CD4-positive, alpha-beta T cell (primary cell): Measurements from ENCODE around the gene DGKK. TPM values are rescaled to one million over a fixed set of nuclear protein-coding genes. Genes with fewer than 3 reads are reported as not detected.

Experiments used
- ATAC-seq: fragments of 200-7000 bp; cut with Tn5 transposase; one replicate; pipeline ENCODE4 v1.10.0; 2022; ENCODE audit warnings: mild to moderate bottlenecking; ENCODE audit not compliant: poor library complexity
- CTCF ChIA-PET: fragments of 350-600 bp; sonication (Branson Sonifier 250); formaldehyde crosslinking; loops from one replicate; lab custom pipeline; 2021; ENCODE audit warnings: antibody characterized with exemption, inconsistent platforms; lab: Charles Lee
- POLR2A ChIA-PET: fragments of 350-600 bp; sonication (Branson Sonifier 250); formaldehyde crosslinking; loops from one replicate; lab custom pipeline; 2021; ENCODE audit warnings: antibody characterized with exemption, inconsistent platforms; lab: Charles Lee
- DNase-seq, 14 experiments: peaks; one replicate each; pipeline ENCODE4 v3.0.0-alpha.2; 2013 to 2020; ENCODE audit warnings: mixed read lengths in 2 of 14
- H3K27ac ChIP-seq, 2 donors: one replicate each; pipeline versions ENCODE4 v1.5.1 to v1.7.0; 2013; ENCODE audit warnings: low read length in 2 of 2, low read depth in 1 of 2, mild to moderate bottlenecking in 1 of 2
- H3K27me3 ChIP-seq, 2 experiments: 1 replicate in 1 of 2; 2 replicates in 1 of 2; pipeline versions ENCODE4 v1.6.1 to v1.7.0; 2013; ENCODE audit warnings: low read length in 2 of 2, control low read depth in 1 of 2, mild to moderate bottlenecking in 1 of 2, moderate library complexity in 1 of 2; ENCODE audit not compliant: insufficient read depth in 2 of 2, control insufficient read depth in 1 of 2
- H3K36me3 ChIP-seq: one replicate; pipeline ENCODE4 v1.6.1; 2013; ENCODE audit warnings: low read length, control low read depth; ENCODE audit not compliant: insufficient read depth
- H3K4me1 ChIP-seq: one replicate; pipeline ENCODE4 v1.6.1; 2013; ENCODE audit warnings: low read length, control low read depth; ENCODE audit not compliant: insufficient read depth
- H3K4me3 ChIP-seq: one replicate; pipeline ENCODE4 v1.5.1; 2013; ENCODE audit warnings: mild to moderate bottlenecking, low read length, moderate library complexity
- H3K9me3 ChIP-seq, 2 experiments: 1 replicate in 1 of 2; 2 replicates in 1 of 2; pipeline versions ENCODE4 v1.6.1 to v1.7.0; 2013; ENCODE audit warnings: low read length in 2 of 2, mild to moderate bottlenecking in 2 of 2, control low read depth in 1 of 2, moderate library complexity in 1 of 2; ENCODE audit not compliant: control insufficient read depth in 1 of 2, insufficient read depth in 1 of 2
- H3K27ac Mint-ChIP-seq: one replicate; pipeline ENCODE4 v1.8.0; 2020; ENCODE audit warnings: mixed read lengths
- H3K27me3 Mint-ChIP-seq: one replicate; pipeline ENCODE4 v1.8.0; 2021; ENCODE audit warnings: mixed read lengths
- H3K36me3 Mint-ChIP-seq: one replicate; pipeline ENCODE4 v1.8.0; 2021; ENCODE audit warnings: low read depth, mixed read lengths
- H3K4me1 Mint-ChIP-seq: one replicate; pipeline ENCODE4 v1.8.0; 2021; ENCODE audit warnings: low read depth, mixed read lengths
- H3K4me3 Mint-ChIP-seq: one replicate; pipeline ENCODE4 v1.8.0; 2020; ENCODE audit warnings: mild to moderate bottlenecking, mixed read lengths
- H3K9me3 Mint-ChIP-seq: one replicate; pipeline ENCODE4 v1.8.0; 2020; ENCODE audit warnings: mixed read lengths
- intact Hi-C, 2 experiments: fragments of 100-400 bp; cut with DNase I in 1 of 2; cut with micrococcal nuclease in 1 of 2; formaldehyde crosslinking; loops; one replicate each; pipeline versions ENCODE4 v1.15.1 to v1.9.0; 2023 to 2025; cut with DNase I, micrococcal nuclease
- total RNA-seq, 174 experiments: library from RNA in 2 of 174; stranded (reverse) in 2 of 174; gene quantifications; one replicate each; pipeline ENCODE4 v1.2.3 and lab custom pipeline; 2021 to 2026
- TF ChIP-seq, protein P1 (sequence below): fragments of 200-600 bp; IDR thresholded peaks from one replicate; pipeline ENCODE4 v1.8.0; 2022; ENCODE audit warnings: antibody characterized with exemption, mild to moderate bottlenecking

Gene DGKK
- total RNA-seq, 2 experiments from 2014 or later = not detected

DNA sequence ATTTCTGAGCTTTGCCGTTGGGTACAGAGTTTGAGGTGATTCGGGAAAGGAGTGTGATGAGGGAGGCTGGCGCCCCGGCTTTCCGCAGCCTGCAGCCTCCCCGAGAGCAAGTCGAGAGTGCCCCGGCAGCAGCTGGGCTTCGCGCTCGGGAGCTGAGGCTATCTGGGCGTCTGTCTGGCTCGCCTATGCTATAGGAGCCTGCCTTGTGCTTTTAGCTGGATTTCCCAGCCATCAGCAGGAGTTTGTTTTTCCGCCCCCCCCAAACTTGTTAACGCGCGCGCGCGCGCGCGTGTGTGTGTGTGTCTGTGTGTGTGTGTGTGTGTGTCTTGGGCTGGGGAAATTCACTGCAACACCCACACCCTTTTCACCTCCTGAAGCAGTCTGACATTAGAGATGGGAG lies 765 bp upstream of the DGKK start:
- H3K9me3 Mint-ChIP-seq = no peaks in the 10 kb centered on the region
- ATAC-seq (no peak), DNase-seq (no peak)
- H3K4me1 Mint-ChIP-seq = no peaks in the 10 kb centered on the region
- CTCF ChIA-PET = no interaction called here
- H3K4me3 ChIP-seq = no peak overlapping the region
- TF ChIP-seq, protein P1, sequence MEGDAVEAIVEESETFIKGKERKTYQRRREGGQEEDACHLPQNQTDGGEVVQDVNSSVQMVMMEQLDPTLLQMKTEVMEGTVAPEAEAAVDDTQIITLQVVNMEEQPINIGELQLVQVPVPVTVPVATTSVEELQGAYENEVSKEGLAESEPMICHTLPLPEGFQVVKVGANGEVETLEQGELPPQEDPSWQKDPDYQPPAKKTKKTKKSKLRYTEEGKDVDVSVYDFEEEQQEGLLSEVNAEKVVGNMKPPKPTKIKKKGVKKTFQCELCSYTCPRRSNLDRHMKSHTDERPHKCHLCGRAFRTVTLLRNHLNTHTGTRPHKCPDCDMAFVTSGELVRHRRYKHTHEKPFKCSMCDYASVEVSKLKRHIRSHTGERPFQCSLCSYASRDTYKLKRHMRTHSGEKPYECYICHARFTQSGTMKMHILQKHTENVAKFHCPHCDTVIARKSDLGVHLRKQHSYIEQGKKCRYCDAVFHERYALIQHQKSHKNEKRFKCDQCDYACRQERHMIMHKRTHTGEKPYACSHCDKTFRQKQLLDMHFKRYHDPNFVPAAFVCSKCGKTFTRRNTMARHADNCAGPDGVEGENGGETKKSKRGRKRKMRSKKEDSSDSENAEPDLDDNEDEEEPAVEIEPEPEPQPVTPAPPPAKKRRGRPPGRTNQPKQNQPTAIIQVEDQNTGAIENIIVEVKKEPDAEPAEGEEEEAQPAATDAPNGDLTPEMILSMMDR = no peak
- no peaks in the 10 kb centered on the region for H3K4me1 ChIP-seq
- no peaks in the 10 kb centered on the region for H3K36me3 Mint-ChIP-seq
- H3K27me3 Mint-ChIP-seq = peaks cover 71% of the 10 kb centered on the region
- H3K27ac ChIP-seq = no peak overlapping the region
- no peak overlapping the region for H3K4me3 Mint-ChIP-seq
- no peaks in the 10 kb centered on the region for H3K36me3 ChIP-seq
- peaks cover 13 to 47% of the 10 kb centered on the region in 2 experiments for H3K27me3 ChIP-seq
- intact Hi-C loops = no loop called here
- POLR2A ChIA-PET = no interaction called here
- H3K27ac Mint-ChIP-seq = no peak overlapping the region
- no peaks in the 10 kb centered on the region for H3K9me3 ChIP-seq

DNA sequence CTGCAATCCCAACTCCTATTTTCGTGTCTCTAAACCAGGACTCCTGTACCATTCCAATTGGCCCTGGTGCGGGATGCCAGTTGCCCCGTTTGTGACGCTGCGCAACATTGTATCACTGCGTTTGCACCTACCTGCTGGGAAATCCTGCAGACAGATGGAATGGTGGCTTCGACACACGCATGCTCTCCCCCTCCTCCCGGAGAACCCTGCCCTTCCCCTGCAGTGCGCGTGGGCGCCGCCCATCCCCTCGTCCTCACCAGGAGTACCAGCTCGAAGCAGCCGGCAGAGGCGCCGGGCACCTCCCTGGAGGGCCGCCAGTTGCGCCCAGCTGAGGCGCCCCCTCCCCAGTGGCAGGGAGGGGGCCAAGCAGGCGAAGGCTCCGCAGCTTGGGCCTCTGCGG lies 1.4 kb downstream of the DGKK start:
- H3K27me3 ChIP-seq = peaks cover 16 to 53% of the 10 kb centered on the region in 2 experiments
- H3K27me3 Mint-ChIP-seq = peaks cover 60% of the 10 kb centered on the region

DNA sequence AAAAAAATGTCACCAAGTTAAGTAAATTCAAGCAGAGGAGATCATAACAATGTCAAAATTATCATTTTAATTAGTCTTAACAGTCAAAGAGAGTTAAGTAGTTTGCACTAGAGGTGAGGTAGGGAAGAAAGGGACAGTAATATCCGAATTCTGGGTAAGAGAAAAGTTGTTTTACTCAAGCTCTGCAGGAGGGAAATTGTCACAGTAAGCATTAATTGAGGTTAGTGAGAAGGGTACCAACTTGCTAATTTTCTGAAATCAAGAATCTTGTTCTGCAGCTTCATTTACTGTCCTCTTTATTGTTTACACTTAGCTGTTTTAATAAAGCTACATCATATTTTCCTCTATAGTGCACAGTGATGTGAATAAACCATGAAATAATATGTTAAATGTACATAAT lies 11.0 kb downstream of the DGKK start:
- TF ChIP-seq, protein P1 = no peak
- no peak overlapping the region for H3K4me3 ChIP-seq

More for the DNA sequence above, 1.4 kb downstream of the DGKK start:
- TF ChIP-seq, protein P1 = no peak
- Histone ChIP-seq H3K4me1 (no peaks in the 10 kb centered on the region), H3K9me3 (no peaks in the 10 kb centered on the region), H3K36me3 (no peaks in the 10 kb centered on the region), H3K4me3 (no peak overlapping the region), H3K27ac (no peak overlapping the region)
- Mint-ChIP-seq H3K9me3 (no peaks in the 10 kb centered on the region), H3K4me1 (no peaks in the 10 kb centered on the region), H3K4me3 (no peak overlapping the region), H3K36me3 (no peaks in the 10 kb centered on the region), H3K27ac (no peak overlapping the region)
- no peak for DNase-seq
- intact Hi-C loops = no loop called here
- POLR2A ChIA-PET = no interaction called here
- ATAC-seq = no peak
- CTCF ChIA-PET = no interaction called here

More for the DNA sequence above, 11.0 kb downstream of the DGKK start:
- Histone ChIP-seq H3K4me1 (no peaks in the 10 kb centered on the region), H3K27ac (no peak overlapping the region), H3K27me3 (peaks cover 0 to 3% of the 10 kb centered on the region in 2 experiments), H3K36me3 (no peaks in the 10 kb centered on the region), H3K9me3 (no peaks in the 10 kb centered on the region)
- no peak for DNase-seq
- POLR2A ChIA-PET = no interaction called here
- intact Hi-C loops = no loop called here
- Mint-ChIP-seq H3K9me3 (no peaks in the 10 kb centered on the region), H3K36me3 (no peaks in the 10 kb centered on the region), H3K27me3 (peaks cover 5% of the 10 kb centered on the region), H3K4me1 (no peaks in the 10 kb centered on the region), H3K27ac (no peak overlapping the region), H3K4me3 (no peak overlapping the region)
- no peak for ATAC-seq
- CTCF ChIA-PET = no interaction called here
